DOHH2 (cell line): ENCODE results near the gene DBT.
"Not testable (repeated sequence)": the region's sequence is repeated elsewhere in the genome, so short reads cannot be mapped to it uniquely, and the experiment has no call there.

Experiments
- H3F3A ChIP-seq: fragments of 200-600 bp; sonication (generic), shearing (Covaris generic); 2 replicates; pipeline ENCODE4 v1.6.0; 2016; ENCODE audit warnings: antibody characterized with exemption, mild to moderate bottlenecking; ENCODE audit not compliant: control insufficient read depth, insufficient read depth
- H3K27ac ChIP-seq: fragments of 200-600 bp; sonication (generic); 2 replicates; pipeline ENCODE4 v1.5.1; 2014; ENCODE audit warnings: low read depth, mild to moderate bottlenecking, low read length, moderate library complexity
- H3K27me3 ChIP-seq: fragments of 200-600 bp; sonication (generic); 2 replicates; pipeline ENCODE4 v1.6.1; 2014; ENCODE audit warnings: mild to moderate bottlenecking, low read length, mixed read lengths; ENCODE audit not compliant: control insufficient read depth
- H3K36me3 ChIP-seq: fragments of 200-600 bp; sonication (generic); 2 replicates; pipeline ENCODE4 v1.6.1; 2014; ENCODE audit warnings: mild to moderate bottlenecking, low read length, moderate library complexity, mixed read lengths; ENCODE audit not compliant: control insufficient read depth
- H3K4me1 ChIP-seq: fragments of 200-600 bp; sonication (generic); 2 replicates; pipeline ENCODE4 v1.6.1; 2014; ENCODE audit warnings: mild to moderate bottlenecking, low read length, mixed read lengths; ENCODE audit not compliant: control insufficient read depth
- H3K4me2 ChIP-seq: fragments of 200-600 bp; sonication (generic); 2 replicates; pipeline ENCODE4 v1.6.0; 2014; ENCODE audit warnings: mild to moderate bottlenecking, low read length, moderate library complexity
- H3K4me3 ChIP-seq: fragments of 200-600 bp; sonication (generic); 2 replicates; pipeline ENCODE4 v1.5.1; 2014; ENCODE audit warnings: mild to moderate bottlenecking, low read length, mixed read lengths
- H3K79me2 ChIP-seq: fragments of 200-600 bp; sonication (generic); 2 replicates; pipeline ENCODE4 v1.6.1; 2014; ENCODE audit warnings: mild to moderate bottlenecking, low read length, mixed read lengths; ENCODE audit not compliant: control insufficient read depth
- H3K9me2 ChIP-seq: fragments of 200-600 bp; sonication (generic); replicated peaks from 2 replicates; pipeline ENCODE4 v1.6.1; 2014; ENCODE audit warnings: mild to moderate bottlenecking, low read length, mixed read lengths; ENCODE audit not compliant: control insufficient read depth
- H3K9me3 ChIP-seq: fragments of 200-600 bp; sonication (generic); 2 replicates; pipeline ENCODE4 v1.6.1; 2014; ENCODE audit warnings: antibody characterized with exemption, low read length, mixed read lengths; ENCODE audit not compliant: control insufficient read depth, insufficient read depth
- H4K20me1 ChIP-seq: fragments of 200-600 bp; sonication (generic); 2 replicates; pipeline ENCODE4 v1.6.0; 2014; ENCODE audit warnings: low read depth, mild to moderate bottlenecking, antibody characterized with exemption, low read length, moderate library complexity; ENCODE audit not compliant: control insufficient read depth, insufficient read depth
- EZH2phosphoT487 ChIP-seq: fragments of 200-600 bp; sonication (generic); IDR thresholded peaks from 2 replicates; pipeline ENCODE4 v1.6.1; 2017; ENCODE audit warnings: borderline replicate concordance, mild to moderate bottlenecking, antibody characterized with exemption, low read length, moderate library complexity, mixed read lengths
- TF ChIP-seq, protein P1 (sequence below): fragments of 200-600 bp; sonication (generic); IDR thresholded peaks from one replicate; pipeline ENCODE4 v1.5.1; 2014; ENCODE audit warnings: antibody characterized with exemption, mild to moderate bottlenecking, low read depth, low read length; ENCODE audit not compliant: poor library complexity, severe bottlenecking

DBT gene

DNA sequence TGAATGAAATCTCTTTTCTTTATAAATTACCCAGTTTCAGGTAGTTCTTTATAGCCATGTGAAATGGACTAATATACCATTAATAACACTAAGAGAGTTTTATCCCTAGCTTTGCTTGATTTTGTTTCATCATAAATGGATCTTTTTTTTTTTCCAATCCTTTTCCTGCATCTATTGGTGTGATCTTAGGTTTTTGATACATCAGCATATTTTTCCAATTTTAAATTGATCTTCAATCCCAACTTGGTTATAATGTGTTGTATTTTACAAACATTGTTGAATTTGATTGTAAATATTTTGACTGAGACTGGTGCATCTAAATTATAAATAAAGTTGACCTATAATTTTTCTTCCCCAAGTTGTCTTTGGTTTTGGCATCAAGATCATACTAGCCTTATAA, 12.1 kb upstream of the DBT start:
- no peaks in the 10 kb centered on the region for H3K9me2 ChIP-seq
- H3K4me2 ChIP-seq: no peak overlapping the region
- peaks cover 14% of the 10 kb centered on the region for H3K79me2 ChIP-seq
- TF ChIP-seq, protein P1, sequence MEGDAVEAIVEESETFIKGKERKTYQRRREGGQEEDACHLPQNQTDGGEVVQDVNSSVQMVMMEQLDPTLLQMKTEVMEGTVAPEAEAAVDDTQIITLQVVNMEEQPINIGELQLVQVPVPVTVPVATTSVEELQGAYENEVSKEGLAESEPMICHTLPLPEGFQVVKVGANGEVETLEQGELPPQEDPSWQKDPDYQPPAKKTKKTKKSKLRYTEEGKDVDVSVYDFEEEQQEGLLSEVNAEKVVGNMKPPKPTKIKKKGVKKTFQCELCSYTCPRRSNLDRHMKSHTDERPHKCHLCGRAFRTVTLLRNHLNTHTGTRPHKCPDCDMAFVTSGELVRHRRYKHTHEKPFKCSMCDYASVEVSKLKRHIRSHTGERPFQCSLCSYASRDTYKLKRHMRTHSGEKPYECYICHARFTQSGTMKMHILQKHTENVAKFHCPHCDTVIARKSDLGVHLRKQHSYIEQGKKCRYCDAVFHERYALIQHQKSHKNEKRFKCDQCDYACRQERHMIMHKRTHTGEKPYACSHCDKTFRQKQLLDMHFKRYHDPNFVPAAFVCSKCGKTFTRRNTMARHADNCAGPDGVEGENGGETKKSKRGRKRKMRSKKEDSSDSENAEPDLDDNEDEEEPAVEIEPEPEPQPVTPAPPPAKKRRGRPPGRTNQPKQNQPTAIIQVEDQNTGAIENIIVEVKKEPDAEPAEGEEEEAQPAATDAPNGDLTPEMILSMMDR: no peak
- no peak for TF ChIP-seq EZH2phosphoT487
- H3K27ac ChIP-seq: no peak overlapping the region
- H4K20me1 ChIP-seq: no peaks in the 10 kb centered on the region
- no peaks in the 10 kb centered on the region for H3K9me3 ChIP-seq
- no peak overlapping the region for H3K4me3 ChIP-seq
- H3K27me3 ChIP-seq: no peaks in the 10 kb centered on the region
- no peaks in the 10 kb centered on the region for H3F3A ChIP-seq
- H3K4me1 ChIP-seq: peaks cover 7% of the 10 kb centered on the region
- H3K36me3 ChIP-seq: peaks cover 11% of the 10 kb centered on the region

DNA sequence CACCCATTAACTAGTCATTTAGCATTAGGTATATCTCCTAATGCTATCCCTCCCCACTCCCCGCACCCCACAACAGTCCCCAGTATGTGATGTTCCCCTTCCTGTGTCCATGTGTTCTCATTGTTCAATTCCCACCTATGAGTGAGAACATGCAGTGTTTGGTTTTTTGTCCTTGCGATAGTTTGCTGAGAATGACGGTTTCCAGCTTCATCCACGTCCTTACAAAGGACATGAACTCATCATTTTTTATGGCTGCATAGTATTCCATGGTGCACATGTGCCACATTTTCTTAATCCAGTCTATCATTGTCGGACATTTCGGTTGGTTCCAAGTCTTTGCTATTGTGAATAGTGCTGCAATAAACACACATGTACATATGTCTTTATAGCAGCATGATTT, 8.8 kb upstream of the DBT start:
- H4K20me1 ChIP-seq, H3K27me3 ChIP-seq, H3K9me2 ChIP-seq, H3K4me3 ChIP-seq, H3K4me1 ChIP-seq, H3K36me3 ChIP-seq, H3K9me3 ChIP-seq, H3K79me2 ChIP-seq, H3K27ac ChIP-seq, H3K4me2 ChIP-seq, H3F3A ChIP-seq: not testable (repeated sequence)

DNA sequence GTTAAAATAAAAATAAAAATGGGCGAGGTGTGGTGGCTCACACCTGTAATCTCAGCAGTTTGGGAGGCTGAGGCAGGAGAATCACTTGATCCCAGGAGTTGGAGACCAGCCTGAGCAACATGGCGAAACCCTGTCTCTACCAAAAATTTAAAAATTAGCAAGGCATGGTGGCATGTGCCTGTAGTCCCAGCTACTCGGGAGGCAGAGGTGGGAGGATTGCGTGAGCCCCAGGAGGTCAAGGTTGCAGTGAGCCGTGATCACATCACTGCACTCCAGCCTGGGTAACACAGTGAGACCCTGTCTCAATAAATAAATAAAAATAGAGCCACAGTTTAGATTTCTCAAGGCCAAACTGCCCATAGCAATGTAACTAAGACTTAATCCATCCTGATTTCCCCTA, 6.6 kb upstream of the DBT start:
- not testable (repeated sequence) for H3K9me2 ChIP-seq, H3K4me1 ChIP-seq, H4K20me1 ChIP-seq, H3K79me2 ChIP-seq, H3K9me3 ChIP-seq, H3K4me3 ChIP-seq, H3K36me3 ChIP-seq, H3K27ac ChIP-seq, H3K4me2 ChIP-seq, H3K27me3 ChIP-seq, H3F3A ChIP-seq

DNA sequence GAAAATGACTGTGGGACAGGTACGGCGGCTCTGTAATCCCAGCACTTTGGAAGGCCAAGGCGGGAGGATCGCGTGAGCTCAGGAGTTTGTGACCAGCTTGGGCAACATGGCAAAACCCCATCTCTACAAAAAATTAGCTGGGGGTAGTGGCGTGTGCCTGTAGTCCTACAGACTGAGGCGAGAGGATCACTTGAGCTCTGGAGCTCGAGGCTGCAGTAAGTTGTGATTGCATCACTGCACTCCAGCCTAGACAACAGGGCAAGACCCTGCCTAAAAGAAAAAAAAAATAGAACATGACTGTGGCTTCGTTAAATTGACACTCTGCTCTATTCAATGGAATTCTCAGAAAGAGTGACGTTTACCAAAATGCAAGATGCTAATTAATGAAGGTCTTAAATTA, 3.9 kb upstream of the DBT start:
- Histone ChIP-seq H3K4me1 (peaks cover 12% of the 10 kb centered on the region), H3F3A (no peaks in the 10 kb centered on the region), H3K79me2 (peaks cover 11% of the 10 kb centered on the region), H3K9me2 (no peaks in the 10 kb centered on the region), H3K36me3 (peaks cover 5% of the 10 kb centered on the region), H3K4me3 (no peak overlapping the region), H3K9me3 (no peaks in the 10 kb centered on the region), H3K4me2 (no peak overlapping the region), H3K27ac (no peak overlapping the region), H3K27me3 (no peaks in the 10 kb centered on the region), H4K20me1 (no peaks in the 10 kb centered on the region)
- TF ChIP-seq EZH2phosphoT487: no peak
- TF ChIP-seq, protein P1: no peak
